Liver (tissue), 9 donors: Measurements from ENCODE around the gene TBC1D1. TPM values are rescaled to one million over a fixed set of nuclear protein-coding genes. Genes with fewer than 3 reads are reported as not detected.

ENCODE experiments used
- DNase-seq: peaks from one replicate; pipeline ENCODE4 v3.0.0-alpha.2; 2017; ENCODE audit warnings: low spot score
- H3K27ac ChIP-seq, 2 donors: one replicate each; pipeline ENCODE4 v1.7.0; 2013; ENCODE audit warnings: inconsistent platforms in 2 of 2, low read length in 2 of 2, control low read depth in 1 of 2, low read depth in 1 of 2, mild to moderate bottlenecking in 1 of 2
- H3K27me3 ChIP-seq, 4 donors: one replicate each; pipeline versions ENCODE4 v1.6.1 to v1.7.0; 2013; ENCODE audit warnings: low read length in 3 of 4, inconsistent platforms in 1 of 4, mild to moderate bottlenecking in 1 of 4, moderate library complexity in 1 of 4; ENCODE audit not compliant: control insufficient read depth in 4 of 4, insufficient read depth in 4 of 4
- H3K36me3 ChIP-seq, 4 donors: one replicate each; pipeline versions ENCODE4 v1.6.1 to v1.7.0; 2013; ENCODE audit warnings: low read length in 3 of 4, mild to moderate bottlenecking in 3 of 4, low read depth in 1 of 4, moderate library complexity in 1 of 4; ENCODE audit not compliant: control insufficient read depth in 4 of 4, insufficient read depth in 3 of 4
- H3K4me1 ChIP-seq, 4 donors: one replicate each; pipeline versions ENCODE4 v1.6.1 to v1.7.0; 2013; ENCODE audit warnings: low read length in 3 of 4, mild to moderate bottlenecking in 3 of 4, moderate library complexity in 1 of 4; ENCODE audit not compliant: control insufficient read depth in 4 of 4, insufficient read depth in 4 of 4
- H3K4me3 ChIP-seq, 3 donors: one replicate each; pipeline versions ENCODE4 v1.6.1 to v1.7.0; 2013; ENCODE audit warnings: low read length in 3 of 3, control low read depth in 1 of 3, low read depth in 1 of 3, mild to moderate bottlenecking in 1 of 3
- H3K9ac ChIP-seq, 2 donors: one replicate each; pipeline ENCODE4 v1.7.0; 2013; ENCODE audit warnings: low read length in 2 of 2, mild to moderate bottlenecking in 2 of 2, moderate library complexity in 2 of 2, control low read depth in 1 of 2, low read depth in 1 of 2
- H3K9me3 ChIP-seq, 4 donors: one replicate each; pipeline versions ENCODE4 v1.6.1 to v1.7.0; 2013; ENCODE audit warnings: low read length in 3 of 4; ENCODE audit not compliant: control insufficient read depth in 4 of 4
- ATF3 ChIP-seq: IDR thresholded peaks from 2 replicates; pipeline ENCODE4 v1.6.1; 2016; ENCODE audit warnings: antibody characterized with exemption
- CTCF ChIP-seq: fragments of 150-350 bp; IDR thresholded peaks from 2 replicates; pipeline ENCODE4 v1.5.1; 2017; ENCODE audit warnings: improper control_type of control experiment, low read depth, low read length; ENCODE audit not compliant: missing input control
- EGR1 ChIP-seq, 2 donors: IDR thresholded peaks; 2 replicates each; pipeline ENCODE4 v1.6.1; 2016 to 2018; ENCODE audit warnings: antibody characterized with exemption in 2 of 2, low read depth in 2 of 2
- FOXA1 ChIP-seq: IDR thresholded peaks from 2 replicates; pipeline ENCODE4 v1.6.1; 2016; ENCODE audit warnings: antibody characterized with exemption
- FOXA2 ChIP-seq: IDR thresholded peaks from 2 replicates; pipeline ENCODE4 v1.6.1; 2016; ENCODE audit warnings: antibody characterized with exemption
- GABPA ChIP-seq, 2 donors: IDR thresholded peaks in 1 of 2; conservative IDR thresholded peaks in 1 of 2; 2 replicates each; pipeline ENCODE4 v1.6.1; 2016; ENCODE audit warnings: antibody characterized with exemption in 2 of 2, mild to moderate bottlenecking in 1 of 2, moderate library complexity in 1 of 2
- HNF4A ChIP-seq, 2 donors: conservative IDR thresholded peaks; 2 replicates each; pipeline ENCODE4 v1.6.1; 2016; ENCODE audit warnings: antibody characterized with exemption in 2 of 2, mild to moderate bottlenecking in 2 of 2
- HNF4G ChIP-seq: IDR thresholded peaks from 2 replicates; pipeline ENCODE4 v1.6.1; 2016; ENCODE audit warnings: antibody characterized with exemption
- JUND ChIP-seq, 2 donors: IDR thresholded peaks; 2 replicates each; pipeline ENCODE4 v1.6.1; 2016; ENCODE audit warnings: antibody characterized with exemption in 2 of 2
- MAX ChIP-seq: IDR thresholded peaks from 2 replicates; pipeline ENCODE4 v1.6.1; 2016; ENCODE audit warnings: antibody characterized with exemption
- NR2F2 ChIP-seq: IDR thresholded peaks from 2 replicates; pipeline ENCODE4 v1.6.1; 2016; ENCODE audit warnings: antibody characterized with exemption
- RAD21 ChIP-seq, 2 donors: IDR thresholded peaks; 2 replicates each; pipeline ENCODE4 v1.6.1; 2016; ENCODE audit warnings: antibody characterized with exemption in 2 of 2, mild to moderate bottlenecking in 2 of 2
- RXRA ChIP-seq, 2 donors: IDR thresholded peaks; 2 replicates each; pipeline ENCODE4 v1.6.1; 2017 to 2018; ENCODE audit warnings: antibody characterized with exemption in 2 of 2, mild to moderate bottlenecking in 1 of 2
- SP1 ChIP-seq: IDR thresholded peaks from 2 replicates; pipeline ENCODE4 v1.6.1; 2018; ENCODE audit warnings: antibody characterized with exemption, mild to moderate bottlenecking
- TAF1 ChIP-seq: conservative IDR thresholded peaks from 2 replicates; pipeline ENCODE4 v1.6.1; 2016; ENCODE audit warnings: antibody characterized with exemption, mild to moderate bottlenecking
- YY1 ChIP-seq: IDR thresholded peaks from 2 replicates; pipeline ENCODE4 v1.6.1; 2016; ENCODE audit warnings: antibody characterized with exemption, mild to moderate bottlenecking
- ZBTB33 ChIP-seq: IDR thresholded peaks from 2 replicates; pipeline ENCODE4 v1.6.1; 2016; ENCODE audit warnings: antibody characterized with exemption
- WGBS: extraction: QIAGEN DNeasy Blood & Tissue Kit; methylation state at CpG from one replicate; pipeline ENCODE4 v1.1.7; 2013; 5-methylcytosine and 5-hydroxymethylcytosine counted together
- polyA plus RNA-seq, 2 donors: library from polyadenylated mRNA; stranded (reverse) in 1 of 2; unstranded in 1 of 2; fragments of 200-250 nt in 1 of 2; fragments of >200 nt in 1 of 2; fragmentation: Nextera tagmentation in 1 of 2; extraction: Ambion mirVana in 1 of 2; gene quantifications; one replicate each; pipeline versions ENCODE4 v1.2.1 to v1.2.3, GENCODE V29; 2013 to 2015
- total RNA-seq, 2 donors: library from RNA; depleted of rRNA; stranded (reverse); fragments of >200 nt; gene quantifications; one replicate each; pipeline ENCODE4 v1.2.3, GENCODE V29; 2014
- donor health status: healthy.
- donor health status: healthy.
- donor health status: healthy.
- donor health status: healthy.
- donor health status: healthy.

TBC1D1 gene
- total and polyA plus RNA-seq, 4 donors = 15.6 to 41.4 (median 20.9) TPM

GRCh38 chr4:37892641-37893040 is 1.8 kb downstream of the TBC1D1 start:
- no peak for DNase-seq
- Histone ChIP-seq H3K4me1 (peaks cover 0 to 22% (median 10%) of the 10 kb centered on the region in 4 donors), H3K27me3 (no peaks in the 10 kb centered on the region), H3K9ac (no peak overlapping the region), H3K27ac (no peak overlapping the region), H3K4me3 (no peak overlapping the region), H3K36me3 (no peaks in the 10 kb centered on the region), H3K9me3 (no peaks in the 10 kb centered on the region)
- 73% methylated on average over 5 of the region's 5 CpGs for WGBS
- TF ChIP-seq FOXA1 (no peak), HNF4G (no peak), FOXA2 (no peak), RAD21 (IDR thresholded peaks at IDR 0.05) (no peak), MAX (no peak), JUND (IDR thresholded peaks at IDR 0.05) (no peak), EGR1 (IDR thresholded peaks at IDR 0.05; ENCODE audit: low read depth in 2 of 2) (no peak), RXRA (IDR thresholded peaks at IDR 0.05) (no peak), ATF3 (no peak), TAF1 (no peak), HNF4A (conservative IDR thresholded peaks at IDR 0.05) (no peak), YY1 (no peak), SP1 (no peak), GABPA (IDR thresholded peaks at IDR 0.05 in 1 of 2, conservative IDR thresholded peaks at IDR 0.05 in 1 of 2) (no peak), ZBTB33 (no peak)

- Histone ChIP-seq H3K27ac (no peak overlapping the region), H3K4me3 (no peak overlapping the region)
Measured at GRCh38 chr4:37893164-37893563, 2.3 kb downstream of the TBC1D1 start.

More at GRCh38 chr4:37893164-37893563, 2.3 kb downstream of the TBC1D1 start:
- H3K9ac ChIP-seq = no peak overlapping the region
- no peak for TF ChIP-seq YY1
- TF ChIP-seq HNF4G = no peak
- no peak for TF ChIP-seq NR2F2
- no peak for TF ChIP-seq SP1
- no peak for TF ChIP-seq FOXA2
- no peak for TF ChIP-seq ZBTB33
- TF ChIP-seq EGR1 (IDR thresholded peaks at IDR 0.05; ENCODE audit: low read depth in 2 of 2) = no peak
- no peak for TF ChIP-seq JUND (IDR thresholded peaks at IDR 0.05)
- no peak for TF ChIP-seq RXRA (IDR thresholded peaks at IDR 0.05)
- no peak for TF ChIP-seq CTCF
- TF ChIP-seq MAX = no peak
- 94% methylated on average over 3 of the region's 3 CpGs for WGBS
- DNase-seq = no peak
- no peaks in the 10 kb centered on the region for H3K27me3 ChIP-seq
- peaks cover 0 to 22% (median 10%) of the 10 kb centered on the region in 4 donors for H3K4me1 ChIP-seq
- no peaks in the 10 kb centered on the region for H3K9me3 ChIP-seq
- H3K36me3 ChIP-seq = no peaks in the 10 kb centered on the region
